Endothelial cell of umbilical vein (primary cell): Measurements from ENCODE around the gene STK32C. TPM values are rescaled to one million over a fixed set of nuclear protein-coding genes. Genes with fewer than 3 reads are reported as not detected.

Experiments used
- BruUV-seq: library from RNA; stranded (reverse); fragments of 400-500 nt; replicated peaks from 2 replicates; lab custom pipeline; 2021; lab: Mats Ljungman, UMichigan
- CTCF ChIA-PET: fragments of 300-600, 350-600 bp; sonication (Branson Sonifier 250); formaldehyde crosslinking; loops from one replicate; lab custom pipeline; 2021; ENCODE audit warnings: antibody characterized with exemption, inconsistent platforms; lab: Charles Lee
- POLR2A ChIA-PET: fragments of 300-600, 350-600 bp; sonication (Branson Sonifier 250); formaldehyde crosslinking; loops from one replicate; lab custom pipeline; 2021; ENCODE audit warnings: antibody characterized with exemption, inconsistent platforms; lab: Charles Lee
- DNase-seq: peaks from one replicate; pipeline ENCODE4 v3.0.0-alpha.2; 2011; ENCODE audit warnings: low read depth, low spot score
- FAIRE-seq: peaks from 2 replicates; lab custom pipeline; 2011; peaks lifted over from hg19 to GRCh38; lab: Jason Lieb, UNC
- H2AFZ ChIP-seq: 2 replicates; pipeline ENCODE4 v1.6.0; 2012; ENCODE audit warnings: low read depth, low read length, control low read depth, inconsistent platforms
- H3K27ac ChIP-seq: 2 replicates; pipeline ENCODE4 v1.5.1; 2011; ENCODE audit warnings: low read depth, mild to moderate bottlenecking, control low read depth, low read length, moderate library complexity; ENCODE audit not compliant: insufficient read depth
- H3K27me3 ChIP-seq, 2 experiments: 2 replicates each; pipeline versions ENCODE4 v1.6.0 to v1.6.1; 2011; ENCODE audit warnings: low read length in 2 of 2, mixed read lengths in 1 of 2; ENCODE audit not compliant: control insufficient read depth in 2 of 2, insufficient read depth in 2 of 2
- H3K36me3 ChIP-seq, 2 experiments: 2 replicates in 1 of 2; 3 replicates in 1 of 2; pipeline ENCODE4 v1.5.1; 2011; ENCODE audit warnings: low read length in 2 of 2, mild to moderate bottlenecking in 1 of 2, moderate library complexity in 1 of 2; ENCODE audit not compliant: control insufficient read depth in 2 of 2, insufficient read depth in 2 of 2; ENCODE audit errors: extremely low read depth in 1 of 2
- H3K4me1 ChIP-seq: 3 replicates; pipeline ENCODE4 v1.5.1; 2011; ENCODE audit warnings: mild to moderate bottlenecking, low read length; ENCODE audit not compliant: control insufficient read depth, insufficient read depth; ENCODE audit errors: extremely low read depth
- H3K4me2 ChIP-seq: 2 replicates; pipeline ENCODE4 v1.6.1; 2011; ENCODE audit warnings: low read length, control low read depth, mixed read lengths; ENCODE audit not compliant: insufficient read depth
- H3K4me3 ChIP-seq, 3 experiments: fragments of 200-600 bp in 1 of 3; sonication (generic), shearing (Covaris generic) in 1 of 3; replicated peaks in 1 of 3; 2 replicates each; pipeline ENCODE4 v1.5.1; 2011 to 2016; ENCODE audit warnings: control low read depth in 3 of 3, low read length in 3 of 3, mild to moderate bottlenecking in 2 of 3, inconsistent platforms in 1 of 3, low read depth in 1 of 3, moderate library complexity in 1 of 3; ENCODE audit not compliant: insufficient read depth in 1 of 3
- H3K79me2 ChIP-seq: 2 replicates; pipeline ENCODE4 v1.6.0; 2012; ENCODE audit warnings: low read length, inconsistent platforms; ENCODE audit not compliant: control insufficient read depth, insufficient read depth
- H3K9ac ChIP-seq: replicated peaks from 2 replicates; pipeline ENCODE3; 2011; ENCODE audit warnings: low read length, control low read depth; ENCODE audit not compliant: insufficient read depth; ENCODE audit errors: extremely low read depth
- H3K9me1 ChIP-seq: replicated peaks from 3 replicates; pipeline ENCODE4 v1.6.0; 2011; ENCODE audit warnings: mild to moderate bottlenecking, low read length; ENCODE audit not compliant: control insufficient read depth, insufficient read depth; ENCODE audit errors: extremely low read depth
- H3K9me3 ChIP-seq: replicated peaks from 2 replicates; pipeline ENCODE4 v1.5.1; 2012; ENCODE audit warnings: low read length, inconsistent platforms; ENCODE audit not compliant: control insufficient read depth, insufficient read depth
- H4K20me1 ChIP-seq: replicated peaks from 2 replicates; pipeline ENCODE3; 2011; ENCODE audit warnings: mild to moderate bottlenecking, low read length; ENCODE audit not compliant: control insufficient read depth, insufficient read depth; ENCODE audit errors: extremely low read depth
- CTCF ChIP-seq, 2 donors: IDR thresholded peaks; 1 replicate in 1 of 2; 2 replicates in 1 of 2; pipeline ENCODE4 v1.5.1; 2011; ENCODE audit warnings: low read length in 2 of 2, mild to moderate bottlenecking in 2 of 2, moderate library complexity in 2 of 2, control low read depth in 1 of 2, inconsistent platforms in 1 of 2, low read depth in 1 of 2; ENCODE audit not compliant: insufficient read depth in 1 of 2; ENCODE audit errors: extremely low read depth in 1 of 2
- EZH2 ChIP-seq: IDR thresholded peaks from 2 replicates; pipeline ENCODE4 v1.6.1; 2012; ENCODE audit warnings: borderline replicate concordance, low read depth, mild to moderate bottlenecking, moderate library complexity, low read length, inconsistent platforms; ENCODE audit not compliant: severe bottlenecking
- FOS ChIP-seq: IDR thresholded peaks from 2 replicates; pipeline ENCODE4 v1.6.1; 2011; ENCODE audit warnings: mild to moderate bottlenecking, low read length, moderate library complexity, borderline replicate concordance; ENCODE audit not compliant: insufficient read depth
- GATA2 ChIP-seq: IDR thresholded peaks from 2 replicates; pipeline ENCODE4 v1.7.0; 2011; ENCODE audit warnings: low read depth, mild to moderate bottlenecking, moderate library complexity, mixed read lengths, low read length; ENCODE audit not compliant: insufficient read length, insufficient read depth
- JUN ChIP-seq: IDR thresholded peaks from 2 replicates; pipeline ENCODE4 v1.6.1; 2011; ENCODE audit warnings: borderline replicate concordance, low read depth; ENCODE audit not compliant: insufficient read length, insufficient read depth
- MAX ChIP-seq: IDR thresholded peaks from 2 replicates; pipeline ENCODE4 v1.6.1; 2011; ENCODE audit not compliant: insufficient read depth, insufficient read length
- MYC ChIP-seq: IDR thresholded peaks from one replicate; pipeline ENCODE4 v1.6.1; 2011; ENCODE audit warnings: mild to moderate bottlenecking, low read depth, low read length
- POLR2A ChIP-seq: IDR thresholded peaks from 2 replicates; pipeline ENCODE4 v1.6.1; 2012; ENCODE audit warnings: low read depth, mild to moderate bottlenecking, control low read depth, low read length
- POLR2AphosphoS5 ChIP-seq: IDR thresholded peaks from 2 replicates; pipeline ENCODE4 v1.6.1; 2012; ENCODE audit warnings: low read depth, mild to moderate bottlenecking, control low read depth, low read length, moderate library complexity; ENCODE audit not compliant: insufficient read depth
- dilution Hi-C: fragments of 300-500 bp; cut with MboI; formaldehyde crosslinking; loops from one replicate; pipeline ENCODE4 v1.15.0; 2019; ENCODE audit warnings: low sequenced_read_pairs; ENCODE audit not compliant: extremely low pct_ligation_motif_present
- intact Hi-C: fragments of 100-400 bp; cut with micrococcal nuclease; formaldehyde crosslinking; loops from one replicate; pipeline ENCODE4 v1.10.0; 2022
- polyA plus RNA-seq, 4 experiments: library from polyadenylated mRNA; depleted of rRNA in 3 of 4; stranded (reverse) in 3 of 4; unstranded in 1 of 4; fragments of >200 nt; gene quantifications; 2 replicates each; pipeline versions ENCODE4 v1.2.1 to v1.2.3, GENCODE V29; 2011 to 2012; ENCODE audit warnings: missing spikeins in 1 of 4
- total RNA-seq: library from RNA; stranded (reverse); gene quantifications from 2 replicates; pipeline ENCODE4 v1.2.3, GENCODE V29; 2021

STK32C gene
- total and polyA plus RNA-seq, 2 donors (not counting 3 experiments of a cell fraction or from before 2014, with no cell fraction given): 5.4 to 14.1 TPM

GRCh38 chr10:132220061-132220460 lies 87.7 kb downstream of the STK32C start:
- Histone ChIP-seq H3K9me3 (no peaks in the 10 kb centered on the region), H3K36me3 (no peaks in the 10 kb centered on the region), H2AFZ (no peak overlapping the region), H3K27ac (no peak overlapping the region), H3K27me3 (no peaks in the 10 kb centered on the region), H4K20me1 (no peaks in the 10 kb centered on the region), H3K9ac (no peak overlapping the region), H3K79me2 (no peaks in the 10 kb centered on the region), H3K4me3 (no peak overlapping the region), H3K4me2 (no peak overlapping the region), H3K4me1 (no peaks in the 10 kb centered on the region), H3K9me1 (no peaks in the 10 kb centered on the region)
- CTCF ChIA-PET: interaction anchor here (1.0 to 1.9 kb wide), 3 partner anchors 110 to 398 kb away, joined by 3 to 6 read pairs (median 3); no protein-coding TSS in a partner anchor
- BruUV-seq: no TSS peak
- dilution Hi-C loops (no loop called here), intact Hi-C loops (no loop called here)
- no peak for FAIRE-seq
- DNase-seq: no peak
- POLR2A ChIA-PET: no interaction called here
- TF ChIP-seq POLR2AphosphoS5 (no peak), FOS (no peak), JUN (no peak), POLR2A (no peak), MYC (no peak), MAX (no peak), EZH2 (no peak), CTCF (IDR thresholded peaks at IDR 0.05; ENCODE audit: extremely low read depth in 1 of 2, insufficient read depth in 1 of 2, low read depth in 1 of 2, low read length in 2 of 2) (no peak), GATA2 (no peak)
